Right atrium auricular region (tissue), 2 donors: Measurements from ENCODE around the gene SRGAP1. TPM values are rescaled to one million over a fixed set of nuclear protein-coding genes. Genes with fewer than 3 reads are reported as not detected.

Experiments used
- DNase-seq: peaks from one replicate; pipeline ENCODE4 v3.0.0-alpha.2; 2019; ENCODE audit warnings: low spot score
- H3K27ac ChIP-seq, 2 donors: fragments of 200-600 bp; sonication (generic); 1 replicate in 1 of 2; 2 replicates in 1 of 2; pipeline ENCODE4 v1.5.1; 2016 to 2019
- H3K27me3 ChIP-seq, 2 donors: fragments of 200-600 bp; sonication (generic); one replicate each; pipeline versions ENCODE4 v1.5.1 to v1.6.0; 2017 to 2019
- H3K36me3 ChIP-seq: fragments of 200-600 bp; sonication (generic); one replicate; pipeline ENCODE4 v1.5.1; 2016
- H3K4me1 ChIP-seq, 2 donors: fragments of 200-600 bp; sonication (generic); one replicate each; pipeline versions ENCODE4 v1.5.1 to v1.6.0; 2017 to 2019
- H3K4me3 ChIP-seq, 2 donors: fragments of 200-600 bp; sonication (generic); 1 replicate in 1 of 2; 2 replicates in 1 of 2; pipeline ENCODE4 v1.5.1; 2017 to 2019; ENCODE audit warnings: mild to moderate bottlenecking in 1 of 2, moderate library complexity in 1 of 2
- H3K9me3 ChIP-seq, 2 donors: fragments of 200-600 bp; sonication (generic); one replicate each; pipeline ENCODE4 v1.5.1; 2019
- total RNA-seq, 2 donors: library from RNA; depleted of rRNA; stranded (reverse); fragments of >200 nt; gene quantifications; one replicate each; pipeline ENCODE4 v1.1.0, GENCODE V29; 2016
- TF ChIP-seq, protein P1 (sequence below), 2 donors: fragments of 200-600 bp; sonication (generic); IDR thresholded peaks; one replicate each; pipeline ENCODE4 v1.5.1; 2019; ENCODE audit warnings: antibody characterized with exemption in 2 of 2

Gene SRGAP1
- total RNA-seq, 2 donors from 2014 or later: 1.4 to 3.3 TPM

DNA sequence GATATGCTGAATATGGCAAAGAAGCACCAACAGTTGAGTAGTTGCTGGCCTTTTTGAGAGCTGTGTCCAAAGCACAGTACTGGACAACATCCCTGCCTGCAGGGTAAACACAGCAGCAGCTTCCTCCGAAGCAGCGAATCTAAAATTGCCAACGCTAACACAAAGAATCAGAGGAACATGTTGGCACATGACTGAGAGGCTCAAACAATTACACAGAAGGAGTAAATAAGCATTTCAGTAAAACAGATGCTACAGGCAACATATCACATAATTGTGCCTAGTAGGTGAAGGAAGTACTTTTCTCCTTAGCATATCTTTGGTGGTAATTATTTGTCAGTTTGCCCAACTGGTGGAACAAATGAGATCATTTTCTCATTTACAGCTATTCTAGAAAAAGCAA is 325.5 kb downstream of the SRGAP1 start:
- no peak overlapping the region for H3K4me3 ChIP-seq
- H3K27ac ChIP-seq: no peak overlapping the region
- no peak for DNase-seq
- no peaks in the 10 kb centered on the region for H3K9me3 ChIP-seq
- TF ChIP-seq, protein P1, sequence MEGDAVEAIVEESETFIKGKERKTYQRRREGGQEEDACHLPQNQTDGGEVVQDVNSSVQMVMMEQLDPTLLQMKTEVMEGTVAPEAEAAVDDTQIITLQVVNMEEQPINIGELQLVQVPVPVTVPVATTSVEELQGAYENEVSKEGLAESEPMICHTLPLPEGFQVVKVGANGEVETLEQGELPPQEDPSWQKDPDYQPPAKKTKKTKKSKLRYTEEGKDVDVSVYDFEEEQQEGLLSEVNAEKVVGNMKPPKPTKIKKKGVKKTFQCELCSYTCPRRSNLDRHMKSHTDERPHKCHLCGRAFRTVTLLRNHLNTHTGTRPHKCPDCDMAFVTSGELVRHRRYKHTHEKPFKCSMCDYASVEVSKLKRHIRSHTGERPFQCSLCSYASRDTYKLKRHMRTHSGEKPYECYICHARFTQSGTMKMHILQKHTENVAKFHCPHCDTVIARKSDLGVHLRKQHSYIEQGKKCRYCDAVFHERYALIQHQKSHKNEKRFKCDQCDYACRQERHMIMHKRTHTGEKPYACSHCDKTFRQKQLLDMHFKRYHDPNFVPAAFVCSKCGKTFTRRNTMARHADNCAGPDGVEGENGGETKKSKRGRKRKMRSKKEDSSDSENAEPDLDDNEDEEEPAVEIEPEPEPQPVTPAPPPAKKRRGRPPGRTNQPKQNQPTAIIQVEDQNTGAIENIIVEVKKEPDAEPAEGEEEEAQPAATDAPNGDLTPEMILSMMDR (IDR thresholded peaks at IDR 0.05): no peak
- H3K4me1 ChIP-seq: no peaks in the 10 kb centered on the region
- no peaks in the 10 kb centered on the region for H3K36me3 ChIP-seq
- H3K27me3 ChIP-seq: no peaks in the 10 kb centered on the region

DNA sequence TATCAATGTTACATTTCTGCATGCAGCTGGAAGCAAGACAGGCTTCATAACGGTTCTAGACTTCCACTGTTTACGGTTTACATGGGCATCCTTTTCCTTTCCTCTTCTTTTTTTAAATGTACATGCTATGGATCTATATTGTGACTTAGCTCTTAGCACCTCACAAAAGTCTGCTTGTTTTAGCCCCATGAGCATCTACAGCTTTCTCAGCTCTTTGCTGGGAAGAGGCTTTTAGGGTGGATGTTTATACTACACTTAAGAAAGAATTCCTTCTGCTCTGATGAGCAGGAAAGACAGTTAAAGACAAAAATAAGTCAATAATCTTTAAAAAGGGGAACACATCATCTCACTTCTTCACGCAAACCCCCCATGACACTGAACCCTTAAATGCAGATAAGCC is 326.2 kb downstream of the SRGAP1 start:
- no peak for DNase-seq
- Histone ChIP-seq H3K9me3 (no peaks in the 10 kb centered on the region), H3K4me1 (no peaks in the 10 kb centered on the region), H3K27ac (no peak overlapping the region), H3K27me3 (no peaks in the 10 kb centered on the region), H3K36me3 (no peaks in the 10 kb centered on the region), H3K4me3 (no peak overlapping the region)
- TF ChIP-seq, protein P1 (IDR thresholded peaks at IDR 0.05): no peak

DNA sequence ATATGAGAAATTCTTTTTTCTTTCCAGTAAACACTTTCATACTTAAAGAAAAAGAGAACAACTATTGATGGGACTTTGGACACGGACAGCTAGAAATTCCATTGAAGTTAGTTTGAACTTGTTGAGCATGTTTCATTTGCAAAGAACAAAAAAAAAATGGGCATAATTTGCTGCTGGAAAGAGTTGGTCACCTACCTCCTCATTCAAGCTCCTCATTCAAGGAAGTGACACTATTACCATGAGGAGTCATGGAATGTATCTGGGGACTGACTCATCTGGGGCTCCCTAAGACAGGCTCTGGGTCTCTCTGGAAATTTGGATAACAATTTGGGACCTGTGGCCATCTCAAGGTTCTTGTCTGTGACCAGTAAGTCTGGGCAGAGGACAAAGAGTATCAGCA is 327.2 kb downstream of the SRGAP1 start:
- Histone ChIP-seq H3K27ac (no peak overlapping the region), H3K27me3 (no peaks in the 10 kb centered on the region), H3K4me1 (no peaks in the 10 kb centered on the region), H3K36me3 (no peaks in the 10 kb centered on the region), H3K9me3 (no peaks in the 10 kb centered on the region), H3K4me3 (no peak overlapping the region)
- DNase-seq: no peak
- TF ChIP-seq, protein P1 (IDR thresholded peaks at IDR 0.05): no peak

DNA sequence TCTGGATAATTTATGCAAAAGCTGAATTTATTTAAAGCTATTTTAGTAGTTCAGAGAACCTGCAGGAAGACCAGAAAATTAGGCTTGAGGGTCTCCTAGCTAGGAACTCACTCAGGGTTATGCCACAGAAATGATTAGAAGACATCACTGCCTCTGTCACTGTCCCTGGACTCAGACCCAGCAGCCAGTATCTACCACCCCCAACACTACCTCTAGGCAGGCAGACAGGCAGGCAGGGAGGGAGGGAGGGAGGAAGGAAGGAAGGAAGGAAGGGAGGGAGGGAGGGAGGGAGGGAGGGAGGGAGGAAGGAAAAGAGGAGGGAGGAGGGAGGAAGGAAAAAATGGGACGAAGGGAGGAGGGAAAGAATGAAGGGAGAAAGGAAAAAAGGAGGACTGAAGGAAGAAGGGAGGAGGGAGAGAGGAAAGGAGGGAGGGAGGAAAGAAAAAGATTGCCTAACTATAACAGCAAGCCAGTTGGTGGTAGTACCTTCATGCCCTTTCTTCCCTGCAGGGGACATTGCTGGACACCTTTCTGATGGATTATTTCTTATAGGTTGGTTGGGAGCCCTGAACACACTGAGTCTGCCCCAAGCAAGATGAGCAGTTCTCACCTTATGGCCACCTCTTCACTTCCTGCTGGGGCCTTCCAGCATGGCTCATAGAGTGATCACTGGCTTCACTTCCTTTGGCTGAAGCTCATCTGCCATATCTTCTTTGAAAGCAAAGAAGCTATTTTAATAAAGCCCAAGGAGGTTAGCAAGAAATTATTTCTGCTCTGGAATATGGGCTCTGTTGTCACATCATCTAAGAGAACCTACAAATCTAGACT is 327.9 kb downstream of the SRGAP1 start:
- no peaks in the 10 kb centered on the region for H3K4me1 ChIP-seq
- DNase-seq: no peak
- H3K4me3 ChIP-seq: no peak overlapping the region
- H3K9me3 ChIP-seq: no peaks in the 10 kb centered on the region
- H3K27ac ChIP-seq: no peak overlapping the region
- TF ChIP-seq, protein P1 (IDR thresholded peaks at IDR 0.05): no peak
- no peaks in the 10 kb centered on the region for H3K36me3 ChIP-seq
- no peaks in the 10 kb centered on the region for H3K27me3 ChIP-seq

DNA sequence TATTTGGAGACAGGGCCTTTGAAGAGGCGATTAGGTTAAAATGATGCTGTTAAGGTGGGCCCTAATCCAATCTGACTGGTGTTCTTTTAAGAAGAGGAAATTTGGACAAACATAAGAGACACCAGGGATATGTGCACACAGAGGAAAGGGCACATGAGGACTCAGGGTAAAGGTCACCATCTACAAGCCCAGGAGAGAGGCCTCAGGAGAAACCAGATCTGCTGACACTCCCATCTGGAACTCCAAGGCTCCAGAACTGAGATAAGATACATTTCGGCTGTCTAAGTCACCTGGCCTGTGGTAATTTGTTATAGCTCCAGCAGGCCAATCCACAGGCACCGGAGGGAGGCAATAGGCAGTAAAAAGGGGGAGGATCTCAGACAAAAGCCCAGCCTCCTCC is 329.0 kb downstream of the SRGAP1 start:
- Histone ChIP-seq H3K4me3 (no peak overlapping the region), H3K9me3 (no peaks in the 10 kb centered on the region), H3K27ac (no peak overlapping the region), H3K4me1 (no peaks in the 10 kb centered on the region), H3K27me3 (no peaks in the 10 kb centered on the region), H3K36me3 (no peaks in the 10 kb centered on the region)
- TF ChIP-seq, protein P1 (IDR thresholded peaks at IDR 0.05): no peak
- DNase-seq: no peak
